IPS-18c (cell line): ENCODE data around the gene SLC6A19.

ENCODE experiments used
- H3K4me3 ChIP-seq: 2 replicates; pipeline ENCODE4 v1.7.0; 2013; ENCODE audit warnings: low read depth, mild to moderate bottlenecking, low read length, moderate library complexity; ENCODE audit not compliant: insufficient read depth
- H3K9me3 ChIP-seq: one replicate; pipeline ENCODE4 v1.6.1; 2013; ENCODE audit warnings: mild to moderate bottlenecking, low read length, moderate library complexity; ENCODE audit not compliant: control insufficient read depth, insufficient read depth

Gene SLC6A19

GRCh38 chr5:1163366-1163765 is 38.0 kb upstream of the SLC6A19 start:
- H3K4me3 ChIP-seq, result no peak overlapping the region
- H3K9me3 ChIP-seq, result peaks cover 3% of the 10 kb centered on the region

DNA sequence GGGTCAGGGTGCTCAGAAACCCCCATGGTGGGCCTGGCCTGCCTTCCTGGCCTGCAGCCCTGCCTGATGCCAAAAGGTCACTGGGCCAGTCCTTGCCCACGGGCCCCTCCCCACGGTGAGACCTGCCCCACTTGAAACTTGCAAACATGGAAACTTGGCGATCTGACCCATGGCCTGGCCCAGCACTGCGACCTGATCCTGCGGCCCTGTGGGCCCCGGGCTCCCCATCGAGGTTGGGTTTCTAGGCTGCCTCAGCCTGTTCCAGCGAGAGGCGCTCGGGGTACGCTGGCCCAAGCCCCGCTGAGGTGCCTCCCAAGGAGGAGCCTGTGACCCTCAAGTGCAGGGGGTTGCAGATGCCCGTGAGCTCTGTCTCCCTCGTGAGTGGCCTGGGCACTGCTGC is 37.5 kb upstream of the SLC6A19 start:
- Histone ChIP-seq H3K9me3 (peaks cover 3% of the 10 kb centered on the region), H3K4me3 (no peak overlapping the region)

GRCh38 chr5:1164696-1165630 is 36.4 kb upstream of the SLC6A19 start:
- Histone ChIP-seq H3K9me3 (peaks cover 3% of the 10 kb centered on the region), H3K4me3 (no peak overlapping the region)

GRCh38 chr5:1165864-1166263 is 35.5 kb upstream of the SLC6A19 start:
- Histone ChIP-seq H3K4me3 (no peak overlapping the region), H3K9me3 (peaks cover 3% of the 10 kb centered on the region)

- Histone ChIP-seq H3K9me3 (peaks cover 3% of the 10 kb centered on the region), H3K4me3 (no peak overlapping the region)
Measured at GRCh38 chr5:1166370-1166769, 35.0 kb upstream of the SLC6A19 start.

DNA sequence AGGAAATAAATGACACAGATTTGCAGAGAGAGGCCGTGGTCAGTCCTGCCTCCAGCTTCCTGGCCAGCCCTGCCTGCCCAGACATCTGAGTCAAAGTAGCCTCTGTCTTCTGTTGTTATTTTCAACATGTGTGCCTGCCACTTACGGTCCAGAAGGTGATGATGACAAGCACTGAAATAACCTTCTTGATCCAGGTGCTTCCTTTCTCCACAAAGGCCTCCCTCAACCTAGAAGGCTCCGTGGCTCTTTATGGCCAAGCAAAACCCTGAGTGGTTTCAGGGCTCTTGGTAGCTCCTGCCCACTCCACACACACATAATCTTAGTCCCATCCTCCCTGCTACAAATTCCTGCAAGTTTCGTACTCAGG is 34.1 kb upstream of the SLC6A19 start:
- peaks cover 3% of the 10 kb centered on the region for H3K9me3 ChIP-seq
- H3K4me3 ChIP-seq, result no peak overlapping the region

- Histone ChIP-seq H3K4me3 (no peak overlapping the region), H3K9me3 (peaks cover 3% of the 10 kb centered on the region)
Measured at GRCh38 chr5:1167728-1168709, 33.4 kb upstream of the SLC6A19 start.

DNA sequence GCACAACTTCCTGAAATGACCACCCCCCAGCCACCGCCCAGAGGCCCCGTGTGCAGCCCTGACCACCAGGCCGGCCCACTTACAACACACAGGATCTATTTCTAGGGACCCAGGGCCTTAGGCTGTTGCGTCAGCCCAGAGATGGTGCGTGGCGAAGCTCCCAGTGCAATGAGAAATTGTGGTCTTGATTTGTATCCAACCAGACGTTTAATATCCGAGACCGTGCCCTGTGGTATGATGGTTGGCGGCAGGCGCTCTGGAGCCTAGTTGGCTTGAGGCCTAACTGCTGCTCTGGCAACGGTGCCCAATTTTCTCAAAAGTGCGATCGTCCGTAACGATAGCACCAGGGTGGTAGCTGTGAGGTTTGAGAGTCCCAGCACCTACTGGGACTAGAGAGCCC is 32.6 kb upstream of the SLC6A19 start:
- H3K9me3 ChIP-seq, result peaks cover 3% of the 10 kb centered on the region
- no peak overlapping the region for H3K4me3 ChIP-seq

DNA sequence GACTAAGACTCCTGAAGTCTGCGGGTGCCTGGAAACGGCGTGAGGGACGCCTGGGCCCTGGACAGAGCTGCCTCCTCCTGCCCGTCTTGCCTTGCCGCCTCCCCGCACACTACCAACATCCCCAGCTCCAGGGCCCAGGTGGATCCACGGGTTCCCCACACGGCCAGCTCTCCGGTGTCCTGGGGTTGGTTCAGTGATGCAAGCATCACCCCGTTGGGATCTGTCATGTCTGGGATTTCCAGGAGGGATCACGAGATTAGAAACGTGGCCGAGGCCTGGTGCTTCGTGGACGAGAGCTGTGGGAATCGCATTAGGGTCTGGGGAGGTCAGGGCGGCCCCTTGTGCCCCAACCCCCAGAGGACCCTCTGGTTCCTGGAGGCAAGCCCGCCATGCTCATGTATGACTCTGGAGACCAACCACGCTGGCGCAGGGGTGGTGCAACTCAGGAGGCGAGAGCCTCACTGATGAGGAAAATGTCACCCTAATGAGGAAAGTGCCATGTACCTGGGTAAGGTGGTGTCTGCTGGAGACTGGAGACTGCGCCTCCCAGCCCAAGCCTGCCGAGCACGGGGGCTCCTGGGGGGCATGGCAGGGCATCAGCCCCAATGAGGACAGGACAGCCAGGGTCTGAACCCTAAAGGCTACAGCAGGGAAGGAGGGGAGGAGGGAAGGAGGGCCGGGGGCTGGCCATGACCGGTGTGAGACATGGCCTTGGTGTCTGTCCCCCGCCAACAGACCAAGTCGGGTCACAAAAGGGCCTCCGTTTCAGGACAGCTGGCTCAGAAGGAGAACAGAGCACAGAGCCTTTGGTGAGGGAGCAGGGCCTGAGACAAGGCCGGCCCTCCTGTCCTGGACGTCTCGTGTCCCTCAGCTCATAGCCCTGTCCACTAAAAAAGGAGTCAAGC is 31.9 kb upstream of the SLC6A19 start:
- Histone ChIP-seq H3K9me3 (peaks cover 3% of the 10 kb centered on the region), H3K4me3 (no peak overlapping the region)

GRCh38 chr5:1171340-1171941 is 30.0 kb upstream of the SLC6A19 start:
- H3K4me3 ChIP-seq, result no peak overlapping the region
- peaks cover 5% of the 10 kb centered on the region for H3K9me3 ChIP-seq

- H3K4me3 ChIP-seq, result no peak overlapping the region
- H3K9me3 ChIP-seq, result peaks cover 5% of the 10 kb centered on the region
Measured at GRCh38 chr5:1172007-1172581, 29.3 kb upstream of the SLC6A19 start.

- H3K9me3 ChIP-seq, result peaks cover 5% of the 10 kb centered on the region
- H3K4me3 ChIP-seq, result no peak overlapping the region
Measured at GRCh38 chr5:1172670-1173404, 28.6 kb upstream of the SLC6A19 start.

DNA sequence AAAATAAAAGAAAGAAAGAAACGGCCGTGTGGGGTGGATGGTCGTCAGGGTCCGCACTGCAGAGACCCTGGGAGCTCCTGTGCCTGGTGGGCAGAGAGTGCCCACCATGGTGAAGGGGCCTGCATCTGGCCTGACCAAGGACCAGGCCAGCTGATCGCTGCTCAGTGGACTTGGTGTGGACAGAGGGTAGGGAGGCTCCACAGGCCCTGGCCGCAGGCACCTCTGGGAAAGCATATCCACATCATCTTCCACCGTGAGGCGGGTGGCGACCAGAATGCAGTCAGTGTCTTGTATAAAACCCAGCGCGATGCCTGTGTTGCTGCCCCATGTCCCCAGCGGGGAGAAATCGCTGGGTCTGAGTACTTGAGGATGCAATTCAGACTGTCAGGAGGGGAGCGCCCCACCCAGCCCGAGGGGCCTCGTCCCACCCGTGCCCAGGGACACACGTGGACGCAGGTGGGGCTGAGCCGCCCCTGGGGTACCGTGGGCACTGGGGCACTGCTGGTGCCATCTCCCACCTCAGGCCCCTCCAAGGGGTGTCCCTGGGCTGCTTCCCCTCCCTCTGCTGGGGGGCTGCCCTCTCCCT is 27.8 kb upstream of the SLC6A19 start:
- H3K4me3 ChIP-seq, result no peak overlapping the region
- H3K9me3 ChIP-seq, result peaks cover 5% of the 10 kb centered on the region

DNA sequence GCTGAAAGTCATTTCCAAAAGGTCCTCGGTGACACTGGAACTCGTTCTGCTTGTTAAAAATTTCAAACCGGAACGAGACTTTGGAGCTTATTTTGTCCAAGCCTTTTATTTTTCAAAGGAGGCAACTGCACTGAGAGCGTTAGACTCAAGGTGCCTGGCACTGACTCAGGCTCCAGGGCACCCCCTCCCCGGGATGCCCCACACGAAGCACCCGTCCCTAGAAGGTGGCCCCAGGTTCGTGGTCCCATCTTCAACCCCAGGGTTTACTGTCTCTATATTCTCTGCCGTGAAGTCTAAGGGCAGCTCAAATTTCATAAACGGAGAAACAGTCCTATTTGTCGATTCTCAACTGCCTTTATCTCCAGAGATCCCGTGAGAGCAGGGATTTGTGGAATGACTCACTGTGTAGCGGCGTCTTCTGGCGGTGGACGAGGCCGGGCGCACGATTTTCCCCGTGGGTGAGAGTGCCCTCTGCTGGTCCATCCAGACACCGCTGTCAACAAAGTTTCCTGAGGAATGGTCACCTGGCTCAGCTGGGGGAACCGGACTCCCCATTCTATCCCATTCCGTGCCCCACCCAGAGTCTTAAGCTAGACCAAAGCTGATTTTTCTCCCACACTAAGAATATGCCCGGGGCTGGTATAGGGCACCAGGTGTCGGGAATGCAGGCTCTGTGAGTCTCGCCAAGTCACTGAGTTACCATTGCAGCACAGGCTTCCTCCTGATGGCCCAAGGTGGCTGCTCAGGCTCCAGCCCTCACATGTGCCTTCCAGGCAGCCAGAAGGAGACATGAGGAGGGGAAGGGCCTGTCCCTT is 27.1 kb upstream of the SLC6A19 start:
- no peak overlapping the region for H3K4me3 ChIP-seq
- peaks cover 5% of the 10 kb centered on the region for H3K9me3 ChIP-seq

- Histone ChIP-seq H3K9me3 (peaks cover 2% of the 10 kb centered on the region), H3K4me3 (no peak overlapping the region)
Measured at GRCh38 chr5:1175015-1175414, 26.4 kb upstream of the SLC6A19 start.
